Mucosa of stomach (tissue), 1 donor: ENCODE measurements around the gene ATOX1.

Experiments
- H3K27me3 ChIP-seq: one replicate; pipeline ENCODE4 v1.7.0; 2013; ENCODE audit warnings: mild to moderate bottlenecking, low read length; ENCODE audit not compliant: control insufficient read depth, insufficient read depth
- H3K36me3 ChIP-seq: one replicate; pipeline ENCODE4 v1.7.0; 2013; ENCODE audit warnings: low read length; ENCODE audit not compliant: control insufficient read depth, insufficient read depth
- H3K4me1 ChIP-seq: one replicate; pipeline ENCODE4 v1.7.0; 2013; ENCODE audit warnings: mild to moderate bottlenecking, low read length; ENCODE audit not compliant: control insufficient read depth, insufficient read depth
- H3K4me3 ChIP-seq: one replicate; pipeline ENCODE4 v1.7.0; 2013; ENCODE audit warnings: low read length
- H3K9ac ChIP-seq: one replicate; pipeline ENCODE4 v1.7.0; 2013; ENCODE audit warnings: mild to moderate bottlenecking, low read length, moderate library complexity
- H3K9me3 ChIP-seq: one replicate; pipeline ENCODE4 v1.7.0; 2013; ENCODE audit warnings: mild to moderate bottlenecking, low read length, moderate library complexity; ENCODE audit not compliant: control insufficient read depth
- donor health status: Pancreatic carcinoma.

Gene ATOX1

DNA sequence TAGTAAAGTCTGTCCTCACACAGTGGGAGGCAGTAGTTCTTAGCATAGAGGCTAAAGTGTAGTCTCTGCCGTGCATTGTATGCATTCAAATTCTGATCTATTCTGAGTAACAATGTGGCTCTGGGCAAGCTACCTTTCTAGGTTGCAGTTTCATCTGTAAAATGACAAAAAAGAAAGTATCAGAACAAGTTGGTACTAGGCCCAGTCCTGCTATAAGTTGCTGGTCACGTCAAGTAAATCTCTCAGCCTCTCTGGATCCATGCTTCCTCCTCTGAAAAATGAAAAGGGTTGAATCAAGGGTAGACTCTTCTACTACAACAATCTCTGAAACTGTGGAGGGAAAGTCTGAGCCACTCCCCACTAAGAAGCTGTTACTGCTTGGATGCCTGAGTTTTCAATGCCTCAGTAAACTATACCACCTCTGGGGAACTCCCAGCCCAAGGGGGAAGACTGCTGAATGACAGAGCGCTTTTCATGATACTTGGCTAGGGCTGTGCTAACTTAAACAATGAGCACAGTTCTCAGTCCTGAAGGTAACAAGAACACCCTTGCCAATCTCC is 37.3 kb downstream of the ATOX1 start:
- no peak overlapping the region for H3K9ac ChIP-seq
- no peaks in the 10 kb centered on the region for H3K36me3 ChIP-seq
- no peaks in the 10 kb centered on the region for H3K4me1 ChIP-seq
- H3K9me3 ChIP-seq, result no peaks in the 10 kb centered on the region
- no peaks in the 10 kb centered on the region for H3K27me3 ChIP-seq
- H3K4me3 ChIP-seq, result no peak overlapping the region

- Histone ChIP-seq H3K27me3 (no peaks in the 10 kb centered on the region), H3K4me1 (no peaks in the 10 kb centered on the region), H3K36me3 (no peaks in the 10 kb centered on the region), H3K9me3 (no peaks in the 10 kb centered on the region), H3K9ac (no peak overlapping the region), H3K4me3 (no peak overlapping the region)
Measured at GRCh38 chr5:151720215-151720614, 38.2 kb downstream of the ATOX1 start.

- Histone ChIP-seq H3K27me3 (no peaks in the 10 kb centered on the region), H3K9ac (no peak overlapping the region), H3K4me1 (no peaks in the 10 kb centered on the region), H3K9me3 (no peaks in the 10 kb centered on the region), H3K4me3 (no peak overlapping the region), H3K36me3 (no peaks in the 10 kb centered on the region)
Measured at GRCh38 chr5:151719228-151720000, 39.0 kb downstream of the ATOX1 start.

DNA sequence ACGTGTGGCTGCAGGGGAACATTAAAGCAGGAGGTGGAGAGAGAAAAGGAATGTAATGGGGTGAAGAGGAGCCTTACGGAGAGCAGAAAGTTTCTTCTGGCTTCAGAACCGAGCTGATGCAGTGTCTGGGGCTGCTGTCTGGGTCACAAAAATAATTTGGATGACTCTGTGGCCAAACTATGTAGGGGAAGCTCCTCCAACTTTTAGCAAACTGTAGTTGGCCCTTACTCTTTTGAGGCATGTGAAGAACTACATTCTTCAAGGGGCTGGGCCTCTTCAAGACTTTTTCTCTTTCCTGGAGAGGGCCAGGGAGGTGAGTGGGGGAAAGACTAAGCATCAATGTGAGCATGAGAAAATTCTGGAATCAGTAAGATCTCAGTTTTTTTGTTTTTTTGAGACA is 39.8 kb downstream of the ATOX1 start:
- Histone ChIP-seq H3K9ac (no peak overlapping the region), H3K36me3 (no peaks in the 10 kb centered on the region), H3K4me3 (no peak overlapping the region), H3K9me3 (no peaks in the 10 kb centered on the region), H3K4me1 (no peaks in the 10 kb centered on the region), H3K27me3 (no peaks in the 10 kb centered on the region)

DNA sequence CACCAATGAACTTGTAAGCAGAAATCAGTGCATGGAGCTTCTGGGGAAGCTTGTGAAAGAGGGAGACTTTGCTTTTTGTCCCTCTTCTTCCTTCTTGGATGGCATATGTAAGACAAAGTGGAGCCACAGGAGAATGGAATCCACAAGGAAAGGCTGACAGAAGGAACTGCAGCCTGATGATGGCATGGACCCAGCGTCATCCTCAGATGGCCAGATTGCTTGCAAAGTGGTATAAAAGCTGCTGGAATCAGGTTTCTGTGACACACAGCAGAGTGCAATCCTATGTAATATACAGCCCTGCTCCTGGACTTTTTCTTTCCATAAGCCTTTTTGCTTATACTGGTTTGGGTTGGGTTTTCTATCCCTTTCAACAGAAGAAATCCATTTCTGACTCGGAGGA is 40.3 kb downstream of the ATOX1 start:
- H3K4me1 ChIP-seq, result no peaks in the 10 kb centered on the region
- no peaks in the 10 kb centered on the region for H3K27me3 ChIP-seq
- no peak overlapping the region for H3K9ac ChIP-seq
- no peak overlapping the region for H3K4me3 ChIP-seq
- H3K36me3 ChIP-seq, result no peaks in the 10 kb centered on the region
- no peaks in the 10 kb centered on the region for H3K9me3 ChIP-seq

DNA sequence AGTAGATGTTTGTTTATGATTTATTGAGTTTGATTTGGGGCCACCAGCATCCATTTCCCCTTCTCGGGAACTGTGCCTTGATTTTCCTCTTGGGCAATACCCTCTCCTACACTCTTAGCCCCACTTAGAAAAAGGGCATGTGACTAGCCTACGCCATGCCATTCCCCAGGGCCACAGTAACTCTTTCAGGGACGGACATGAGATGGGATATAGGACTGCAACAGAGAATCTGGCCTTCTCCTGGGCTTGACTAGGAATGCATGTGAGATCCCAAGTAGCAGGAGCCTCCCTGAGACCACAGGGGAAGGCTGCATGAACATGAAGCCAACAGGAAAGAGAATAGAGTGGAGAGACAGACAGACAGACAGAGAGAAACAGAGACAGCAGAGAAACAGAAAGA is 41.0 kb downstream of the ATOX1 start:
- Histone ChIP-seq H3K27me3 (no peaks in the 10 kb centered on the region), H3K9ac (no peak overlapping the region), H3K4me3 (no peak overlapping the region)

DNA sequence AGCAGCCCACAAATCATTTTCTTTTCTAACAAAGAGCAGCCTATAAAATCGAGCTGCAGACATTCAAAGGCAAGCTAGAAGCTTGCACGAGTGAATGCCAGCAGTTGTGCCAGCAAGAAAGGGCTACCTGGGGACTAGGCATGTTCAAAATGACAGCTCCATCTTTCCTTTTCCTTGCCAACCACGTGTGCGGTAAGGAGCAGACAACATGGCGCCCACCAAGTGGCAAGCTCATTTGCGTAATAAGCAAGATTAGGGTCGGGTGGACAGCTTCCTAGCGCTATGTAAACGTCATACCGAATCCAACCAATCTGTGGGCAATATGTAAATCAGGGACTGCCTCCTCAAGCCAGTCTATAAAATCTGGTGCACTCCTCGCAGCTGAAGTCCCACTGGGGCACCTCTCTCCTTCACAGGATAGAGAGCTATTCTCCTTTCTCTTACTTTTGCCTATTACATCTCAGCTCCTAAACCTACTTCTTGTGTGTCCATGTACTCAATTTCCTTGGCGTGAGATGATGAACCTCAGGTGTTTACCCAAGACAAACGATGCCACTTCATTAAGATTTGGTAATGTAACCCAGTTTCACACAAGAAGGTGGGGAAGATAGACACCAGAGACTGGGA is 49.2 kb downstream of the ATOX1 start:
- no peaks in the 10 kb centered on the region for H3K27me3 ChIP-seq
- H3K9ac ChIP-seq, result no peak overlapping the region
- no peaks in the 10 kb centered on the region for H3K9me3 ChIP-seq
- H3K4me1 ChIP-seq, result no peaks in the 10 kb centered on the region
- H3K36me3 ChIP-seq, result no peaks in the 10 kb centered on the region
- no peak overlapping the region for H3K4me3 ChIP-seq

More for the DNA sequence above, 41.0 kb downstream of the ATOX1 start:
- Histone ChIP-seq H3K9me3 (no peaks in the 10 kb centered on the region), H3K4me1 (no peaks in the 10 kb centered on the region), H3K36me3 (no peaks in the 10 kb centered on the region)

- Histone ChIP-seq H3K9ac (no peak overlapping the region), H3K4me1 (no peaks in the 10 kb centered on the region), H3K9me3 (no peaks in the 10 kb centered on the region), H3K36me3 (no peaks in the 10 kb centered on the region), H3K27me3 (no peaks in the 10 kb centered on the region), H3K4me3 (no peak overlapping the region)
Measured at GRCh38 chr5:151708126-151708525, 50.3 kb downstream of the ATOX1 start.

DNA sequence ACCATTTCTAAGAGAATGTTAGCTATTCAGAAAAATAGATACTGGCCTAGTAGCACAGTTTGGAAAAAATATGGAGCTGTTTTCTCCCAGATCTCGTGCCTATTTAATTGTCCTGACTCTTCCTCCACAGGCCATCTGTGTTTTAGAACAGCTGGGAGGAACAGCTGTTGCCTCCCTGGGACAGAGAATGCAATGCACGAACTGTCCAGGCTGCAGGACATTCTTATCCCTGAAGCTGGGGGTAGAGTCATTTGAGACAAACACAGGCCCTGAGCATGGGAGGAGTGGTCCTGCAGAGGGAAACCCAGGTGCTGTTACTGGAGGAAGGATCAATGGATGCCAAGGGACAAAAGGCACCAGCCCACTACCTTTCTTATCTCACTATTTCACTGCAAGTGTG is 50.9 kb downstream of the ATOX1 start:
- Histone ChIP-seq H3K9ac (no peak overlapping the region), H3K36me3 (no peaks in the 10 kb centered on the region), H3K4me1 (no peaks in the 10 kb centered on the region), H3K4me3 (no peak overlapping the region), H3K9me3 (no peaks in the 10 kb centered on the region), H3K27me3 (no peaks in the 10 kb centered on the region)

GRCh38 chr5:151706906-151707305 is 51.5 kb downstream of the ATOX1 start:
- Histone ChIP-seq H3K9ac (no peak overlapping the region), H3K27me3 (no peaks in the 10 kb centered on the region), H3K4me1 (no peaks in the 10 kb centered on the region), H3K4me3 (no peak overlapping the region), H3K9me3 (no peaks in the 10 kb centered on the region), H3K36me3 (no peaks in the 10 kb centered on the region)

DNA sequence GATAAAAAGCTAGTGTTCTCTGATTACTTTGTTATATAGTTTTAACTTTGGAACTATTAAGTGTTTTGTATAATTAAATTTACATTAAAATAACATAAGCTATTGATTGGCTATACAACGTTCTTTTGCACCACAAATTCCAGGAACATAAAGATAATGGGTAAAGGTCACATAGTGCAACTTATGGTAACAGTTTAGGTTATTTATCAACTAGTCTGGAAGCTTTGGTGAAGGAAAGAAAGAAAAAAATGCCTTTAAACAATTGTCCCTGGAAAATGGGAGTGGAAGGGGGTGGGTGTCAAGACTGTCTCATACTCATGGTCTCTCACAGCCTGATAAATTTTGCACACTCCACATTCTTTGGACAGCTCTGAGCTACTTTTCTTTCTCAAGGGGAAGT is 54.7 kb downstream of the ATOX1 start:
- no peaks in the 10 kb centered on the region for H3K36me3 ChIP-seq
- H3K27me3 ChIP-seq, result no peaks in the 10 kb centered on the region
- H3K4me3 ChIP-seq, result no peak overlapping the region
- H3K4me1 ChIP-seq, result peaks cover 11% of the 10 kb centered on the region
- no peak overlapping the region for H3K9ac ChIP-seq
- H3K9me3 ChIP-seq, result no peaks in the 10 kb centered on the region

GRCh38 chr5:151703227-151703626 is 55.2 kb downstream of the ATOX1 start:
- Histone ChIP-seq H3K9me3 (no peaks in the 10 kb centered on the region), H3K9ac (no peak overlapping the region), H3K4me3 (no peak overlapping the region), H3K27me3 (no peaks in the 10 kb centered on the region), H3K4me1 (peaks cover 11% of the 10 kb centered on the region), H3K36me3 (no peaks in the 10 kb centered on the region)
